ENCODE measurements around the gene HLCS.
A peak's percentile ranks its signal among the peaks of the same experiment; 100 is the strongest.
"Not testable (repeated sequence)": the region's sequence is repeated elsewhere in the genome, so short reads cannot be mapped to it uniquely, and the experiment has no call there.

The HLCS gene

DNA sequence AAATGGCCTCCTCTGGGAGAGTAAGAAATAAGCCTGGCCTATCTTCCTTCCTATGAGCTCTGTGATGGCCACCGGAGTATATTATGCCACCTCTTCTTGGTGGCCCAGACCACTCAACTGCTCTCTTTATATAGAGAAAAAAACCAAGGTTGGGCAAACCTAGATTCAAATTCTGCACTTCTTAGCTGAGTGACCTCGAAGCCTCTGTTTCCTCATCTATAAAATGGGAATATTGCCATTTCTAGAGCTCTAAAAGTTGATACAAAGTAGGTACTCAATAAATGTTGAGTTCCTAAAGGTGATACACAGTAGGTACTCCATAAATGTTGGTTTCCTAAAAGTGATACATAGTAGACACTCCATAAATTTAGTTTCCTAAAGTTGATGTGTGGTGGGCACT, 120.7 kb downstream of the HLCS start:
- no peak for DNase-seq

DNA sequence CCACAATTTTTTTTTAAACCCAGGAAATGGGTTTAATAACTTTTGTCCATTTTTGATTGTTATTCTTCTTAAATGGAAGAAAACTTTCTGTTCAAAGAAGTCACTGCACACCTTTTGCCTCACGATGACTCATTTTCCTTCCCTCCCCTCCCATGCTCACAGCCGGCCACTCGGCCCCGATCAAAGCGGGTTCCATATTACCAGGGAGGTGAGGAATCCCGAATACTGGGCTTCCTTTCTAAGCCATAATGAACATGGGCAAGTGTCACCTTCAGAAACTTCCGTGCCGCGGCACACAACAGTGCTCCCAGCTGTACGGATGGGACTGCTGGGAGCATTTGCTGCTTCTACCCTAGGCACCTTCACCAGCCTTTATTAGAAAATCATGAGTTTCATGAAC, 121.4 kb downstream of the HLCS start:
- DNase-seq: no peak

DNA sequence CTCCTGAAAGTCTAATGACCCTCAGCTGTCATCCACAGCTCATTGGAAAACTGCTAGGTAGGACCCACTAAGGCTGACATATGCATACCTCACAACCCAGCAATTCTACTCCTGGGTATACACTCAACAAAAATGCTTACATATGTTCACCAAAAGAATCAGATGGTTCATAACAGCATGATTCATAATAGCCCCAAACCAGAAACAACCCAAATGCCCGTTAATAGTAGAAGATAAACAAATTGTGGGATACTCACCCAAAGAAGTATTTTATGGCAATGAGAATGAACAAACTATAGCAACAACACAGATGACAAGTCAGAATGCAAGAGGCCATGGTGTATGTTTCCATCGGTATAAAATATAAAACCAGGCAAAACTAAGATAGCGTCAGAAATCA, 124.6 kb downstream of the HLCS start:
- no peak for DNase-seq

DNA sequence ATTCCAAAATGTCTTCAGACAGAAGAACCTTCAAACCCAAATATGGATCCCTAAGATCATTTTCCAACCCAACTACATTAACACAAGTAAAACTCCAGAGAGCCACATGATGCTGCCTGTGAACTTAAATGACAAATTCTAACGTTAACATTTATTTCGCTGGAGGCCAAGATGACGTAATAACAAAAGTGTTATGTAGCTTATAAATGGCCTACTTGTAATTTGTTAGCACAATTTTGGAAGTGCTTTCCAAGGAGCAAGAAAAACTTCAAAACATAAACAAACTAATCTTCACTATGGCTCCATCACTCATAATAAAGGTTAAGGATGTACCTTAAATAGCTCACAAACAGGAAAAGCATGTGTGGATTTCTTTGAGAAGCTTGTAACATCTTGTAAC, 126.7 kb downstream of the HLCS start:
- DNase-seq: no peak

DNA sequence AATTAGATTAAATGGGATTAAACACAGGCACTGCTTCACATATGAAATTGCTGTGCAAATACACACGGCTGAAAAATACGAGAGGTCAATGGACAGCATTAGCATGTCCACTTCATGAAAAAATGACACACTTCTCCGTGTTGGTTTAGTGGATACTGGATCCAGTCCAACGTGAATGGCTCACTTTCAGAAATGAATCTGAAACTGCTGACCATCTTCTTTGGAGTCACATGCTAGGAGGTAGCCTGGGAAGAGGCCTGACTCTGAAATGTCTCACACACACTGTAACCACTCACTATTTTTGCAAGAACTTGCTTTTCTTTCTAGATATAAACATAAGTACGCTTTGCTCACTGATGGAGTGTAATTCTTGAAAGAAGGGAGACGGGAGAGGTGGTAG, 127.3 kb downstream of the HLCS start:
- DNase-seq: no peak

DNA sequence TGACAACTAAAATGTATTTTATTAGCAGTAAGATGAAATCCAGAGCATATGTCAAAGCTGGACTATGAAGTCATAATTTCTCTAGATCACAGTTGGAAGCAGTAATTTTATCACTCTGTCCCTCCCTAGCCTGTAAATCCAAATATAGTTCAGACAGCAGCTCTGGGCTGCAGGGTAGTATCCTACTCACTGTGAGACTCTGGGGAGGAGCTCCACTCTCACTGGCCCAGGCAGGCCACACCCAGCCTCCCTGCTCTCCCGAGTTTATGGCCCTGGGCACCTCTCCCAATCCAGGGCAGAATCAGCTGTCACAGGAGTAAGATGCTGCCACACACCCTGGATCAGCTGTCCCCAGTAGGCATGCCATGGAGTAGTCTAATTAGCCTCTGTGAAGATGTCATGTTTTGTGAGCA, 131.1 kb downstream of the HLCS start:
- DNase-seq: peak; percentile 34

DNA sequence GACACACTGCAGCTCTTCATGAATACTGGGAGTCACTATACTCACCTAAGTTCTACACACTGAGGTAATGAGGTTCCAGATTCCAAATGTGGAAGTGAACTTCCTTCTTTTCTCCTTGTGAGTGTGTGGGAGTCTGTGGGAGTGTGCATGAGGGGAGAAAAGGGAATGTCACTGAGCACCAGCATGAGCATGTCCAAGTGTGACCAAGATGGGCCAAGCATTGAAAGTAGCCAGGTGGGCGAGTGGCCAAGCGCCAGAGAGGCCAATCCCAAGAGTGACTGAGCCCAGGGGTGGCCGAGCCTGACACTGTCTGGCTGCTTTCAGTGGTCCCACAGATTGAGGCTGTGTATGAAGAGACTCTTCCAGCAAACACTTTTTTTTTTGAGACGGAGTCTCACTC, 132.3 kb downstream of the HLCS start:
- no peak for DNase-seq

DNA sequence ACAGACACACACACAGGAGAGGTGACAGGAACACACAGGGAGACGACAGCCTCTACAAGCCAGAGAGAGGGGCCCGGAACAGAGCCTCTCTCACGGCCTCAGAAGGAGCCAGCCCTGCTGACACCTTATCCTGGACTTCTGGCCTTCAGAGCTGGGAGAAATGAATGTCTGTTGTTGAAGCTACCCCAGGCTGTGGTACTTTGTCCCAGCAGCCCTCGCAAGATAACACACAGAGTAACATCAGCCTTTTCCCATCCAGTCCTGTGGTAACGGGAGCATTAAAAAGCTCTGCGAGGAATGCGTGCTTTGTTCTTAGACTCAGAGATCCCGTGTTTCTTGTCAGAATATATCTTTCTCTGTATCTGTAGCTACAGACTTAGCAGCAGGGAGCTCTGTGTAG, 136.4 kb downstream of the HLCS start:
- DNase-seq: no peak

DNA sequence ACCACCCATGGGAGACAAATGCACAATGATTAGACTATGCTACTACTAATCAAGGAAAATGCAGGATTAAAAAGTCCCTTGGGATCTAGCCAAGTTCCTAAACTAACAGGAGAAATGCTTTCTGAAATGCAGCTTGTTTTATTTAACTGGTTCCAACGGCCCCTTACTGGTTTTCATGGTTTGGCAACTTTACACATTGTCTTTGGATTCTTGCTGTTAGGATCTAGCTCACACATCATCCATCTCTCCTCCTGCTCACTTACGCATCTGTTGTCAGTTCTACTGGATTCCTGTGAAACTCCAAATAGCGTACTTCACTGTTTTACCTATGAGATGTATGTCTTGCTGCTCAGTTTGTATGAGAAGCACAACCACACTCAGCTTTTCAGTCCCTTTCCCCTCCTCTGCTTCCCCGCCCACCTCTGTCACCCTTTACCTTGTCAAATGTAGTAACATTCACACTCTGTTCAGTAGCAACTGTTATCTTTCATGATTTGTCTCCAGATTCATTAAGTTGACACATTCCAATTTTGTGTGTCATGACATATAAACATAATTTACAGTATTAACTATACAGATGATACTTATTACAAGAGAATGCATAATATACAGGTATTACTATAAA, 137.5 kb downstream of the HLCS start:
- no peak for DNase-seq

DNA sequence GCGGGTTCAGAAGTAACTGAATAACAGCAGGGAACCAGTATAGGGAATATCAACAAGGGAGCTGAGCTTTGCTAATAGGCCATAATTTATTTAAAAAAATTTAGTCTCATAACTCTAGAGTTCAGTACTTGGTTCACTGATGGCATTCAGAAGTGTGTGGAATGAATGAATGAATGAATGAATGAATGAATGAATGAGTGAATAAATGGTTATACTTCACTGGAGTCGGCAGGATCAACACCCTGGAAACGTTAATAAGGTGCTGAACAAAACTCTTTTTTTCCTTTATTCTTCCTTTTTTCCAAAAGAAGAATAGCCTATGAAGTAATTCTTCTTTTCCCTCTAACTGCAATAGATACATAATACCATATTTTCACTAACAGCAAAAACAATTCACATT, 138.3 kb downstream of the HLCS start:
- DNase-seq: no peak

DNA sequence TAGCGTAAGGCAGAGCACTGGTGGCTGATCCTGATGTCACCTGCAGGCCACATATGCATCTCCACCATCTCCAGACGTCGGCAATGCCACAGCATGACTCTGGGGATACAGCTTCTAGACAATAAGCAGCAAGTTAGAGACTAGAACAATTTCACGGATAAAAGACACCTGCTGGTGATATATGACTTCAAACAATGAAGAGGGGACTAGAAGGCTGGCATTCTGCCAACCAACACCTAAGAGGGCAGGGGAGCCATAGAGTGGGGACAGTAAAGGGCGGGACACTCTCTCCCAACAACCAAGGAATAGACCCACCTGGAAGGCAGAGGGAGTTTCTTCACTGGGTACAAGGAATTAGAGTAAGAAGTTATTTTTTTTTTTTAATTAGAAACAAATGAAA, 140.8 kb downstream of the HLCS start:
- no peak for DNase-seq

DNA sequence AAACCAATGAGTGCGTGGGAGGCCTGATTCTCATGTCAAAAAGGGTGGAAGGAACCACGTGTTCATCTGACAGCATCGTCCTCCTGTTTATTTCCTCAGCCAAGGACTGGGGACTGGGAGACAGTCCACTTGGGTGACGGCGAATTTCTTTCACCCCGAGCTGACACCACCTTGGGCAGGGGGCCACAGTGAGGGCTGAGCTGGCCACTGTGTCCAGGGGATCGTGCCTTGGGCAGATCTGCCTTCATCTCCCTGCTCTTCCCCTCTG, 145.5 kb downstream of the HLCS start:
- no peak for DNase-seq

DNA sequence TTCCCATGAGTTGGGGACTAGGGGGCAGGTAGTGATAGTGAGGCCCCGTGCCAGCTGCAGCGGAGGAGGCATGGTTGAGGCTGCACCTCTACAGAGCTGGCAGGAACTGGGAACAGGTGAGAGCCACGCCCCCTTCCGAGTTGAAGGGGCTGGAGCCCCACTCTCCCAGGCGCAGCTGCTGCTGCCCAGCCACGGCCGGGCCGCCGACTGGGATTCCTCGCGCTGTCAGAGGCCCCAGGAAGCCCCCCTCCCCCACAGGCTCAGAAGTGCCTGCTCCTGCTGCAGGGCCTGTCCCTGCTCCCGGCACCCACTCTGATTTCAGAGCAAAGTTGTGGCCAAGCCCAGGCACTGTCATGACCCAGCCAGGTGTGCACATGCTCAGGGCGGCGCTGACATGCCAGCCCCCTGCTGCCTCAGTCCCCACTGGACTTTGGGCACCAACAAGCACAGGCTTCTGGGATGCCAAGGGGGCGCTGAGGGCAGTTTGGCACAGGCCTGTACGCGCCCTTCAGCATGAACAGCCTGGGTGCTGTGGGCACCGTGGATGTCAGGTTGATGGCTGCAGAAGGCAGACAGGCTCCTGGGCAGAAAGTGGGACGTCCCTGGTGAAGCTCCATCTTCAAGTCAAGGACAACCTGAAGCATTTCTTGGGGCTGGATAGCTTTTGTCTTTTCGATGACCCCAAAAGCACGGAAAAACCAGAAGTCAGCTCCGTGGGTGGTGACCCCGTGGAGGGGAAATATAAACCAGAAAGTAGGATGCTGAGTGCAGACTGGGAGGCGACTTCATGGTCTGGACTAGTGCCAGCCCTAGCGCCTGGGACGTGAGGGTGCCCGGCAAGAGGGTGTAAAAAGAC, 146.1 kb downstream of the HLCS start:
- DNase-seq: no peak

DNA sequence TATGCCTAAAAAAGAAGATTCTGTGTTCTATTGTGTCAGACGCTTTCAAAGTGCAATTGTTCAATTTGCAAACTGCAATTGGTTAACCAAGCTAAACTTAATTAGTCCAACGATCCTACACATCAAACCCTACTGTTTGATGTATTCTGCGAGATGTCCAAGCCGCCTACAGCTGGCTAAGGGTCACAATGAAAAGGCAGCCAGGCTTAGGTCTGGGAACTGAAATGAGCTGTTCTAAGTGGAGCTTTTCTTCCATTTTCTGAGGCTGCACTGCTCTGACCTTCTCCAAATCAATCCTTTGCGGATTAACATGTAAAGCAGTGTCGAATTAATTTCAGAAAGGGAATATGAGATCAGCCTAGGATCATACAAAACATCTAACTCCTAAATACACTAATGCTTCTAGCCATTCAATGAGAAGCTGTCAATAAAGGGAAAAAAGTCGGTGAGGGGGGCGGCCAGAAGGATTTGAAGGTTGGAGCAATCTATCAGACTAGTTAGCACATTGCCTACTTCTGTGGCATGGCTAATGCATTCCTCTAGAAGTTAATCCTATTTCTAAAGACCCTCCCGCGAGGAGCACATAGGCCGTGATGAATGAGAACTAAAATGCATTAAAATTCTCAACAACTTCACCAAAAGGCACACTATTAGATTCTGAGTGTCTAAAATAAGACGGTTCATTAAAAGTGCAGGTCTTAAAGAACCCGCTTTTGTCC, 148.6 kb downstream of the HLCS start:
- DNase-seq: no peak

DNA sequence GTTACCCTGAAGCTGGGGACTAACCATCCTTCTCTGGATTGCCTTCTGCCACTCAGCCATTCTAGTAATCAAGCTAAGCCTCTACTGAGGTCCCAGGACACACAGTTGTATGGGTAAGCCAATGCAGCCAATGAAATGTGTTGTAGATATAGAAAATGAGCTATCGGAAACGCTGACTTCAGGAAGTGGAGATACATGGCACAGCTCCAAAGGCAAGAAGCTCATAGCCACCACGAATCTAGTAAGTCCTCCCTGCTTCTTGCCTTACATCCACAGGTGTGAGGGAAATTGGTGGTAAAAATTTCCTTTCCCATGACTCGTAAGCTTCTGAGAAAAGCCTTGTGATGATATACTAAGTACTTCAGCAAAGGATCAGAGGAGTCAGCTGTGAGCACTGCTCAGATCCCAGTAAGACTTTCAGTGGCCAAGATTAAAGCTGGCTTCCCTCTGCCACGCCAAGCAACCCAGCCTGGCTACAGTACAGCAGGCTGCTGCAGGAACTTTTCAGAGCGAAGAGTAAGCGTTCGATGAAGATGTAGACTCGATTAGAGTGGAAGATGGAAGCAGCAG, 149.8 kb downstream of the HLCS start:
- no peak for DNase-seq

DNA sequence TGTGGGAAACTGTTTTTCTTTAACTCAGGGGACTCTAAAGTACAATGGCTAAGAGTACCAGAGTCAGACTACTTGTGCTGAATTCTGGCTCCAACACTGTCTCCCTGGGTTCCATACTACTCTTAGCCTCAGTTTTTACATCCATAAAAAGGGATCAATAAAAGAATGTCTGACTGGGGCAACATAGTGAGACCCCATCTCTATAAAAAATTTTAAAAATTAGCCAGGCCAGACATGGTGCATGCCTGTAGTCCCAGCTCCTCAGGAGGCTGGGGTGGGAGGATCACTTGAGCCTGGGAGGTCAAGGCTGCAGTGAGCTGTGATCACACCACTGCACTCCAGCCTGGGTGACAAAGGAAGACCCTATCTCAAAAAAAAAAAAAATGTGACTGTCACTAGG, 150.4 kb downstream of the HLCS start:
- not testable (repeated sequence) for DNase-seq

DNA sequence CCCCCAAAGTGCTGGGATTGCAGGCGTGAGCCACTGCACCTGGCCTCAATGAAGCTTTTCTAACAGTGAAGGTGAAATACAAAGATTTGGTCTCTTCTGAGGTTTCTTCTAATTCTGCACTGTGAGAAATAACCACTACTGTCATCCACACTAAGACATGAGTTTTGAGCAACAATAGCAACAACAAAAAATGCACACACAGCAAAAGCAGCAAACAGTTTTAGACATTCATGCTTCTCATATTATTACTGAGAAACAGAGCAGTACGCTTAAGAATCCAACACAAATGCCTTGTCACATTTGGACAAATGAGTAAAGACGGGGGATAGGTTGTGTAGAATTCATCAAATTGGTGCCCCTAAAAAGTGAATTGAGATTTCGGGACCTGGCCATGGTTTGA, 151.2 kb downstream of the HLCS start:
- no peak for DNase-seq

DNA sequence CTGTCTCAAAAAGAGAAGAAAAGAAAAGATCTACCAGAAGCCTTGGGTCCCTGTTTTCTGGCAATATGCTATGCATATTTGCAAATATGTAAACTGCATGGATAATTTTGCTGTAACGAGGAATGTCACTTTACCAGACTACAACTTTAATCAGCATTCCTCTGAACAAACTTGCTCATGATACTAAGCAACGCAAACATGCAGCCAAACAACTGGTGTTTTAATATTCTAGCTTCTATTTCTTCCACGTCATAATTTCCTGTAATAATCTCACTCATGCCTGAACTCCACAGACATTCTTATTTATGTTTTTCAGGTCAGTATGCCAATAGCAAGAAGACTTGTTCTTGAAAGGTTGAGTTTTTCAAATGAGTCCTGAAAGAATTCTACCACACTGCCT, 153.4 kb downstream of the HLCS start:
- no peak for DNase-seq

DNA sequence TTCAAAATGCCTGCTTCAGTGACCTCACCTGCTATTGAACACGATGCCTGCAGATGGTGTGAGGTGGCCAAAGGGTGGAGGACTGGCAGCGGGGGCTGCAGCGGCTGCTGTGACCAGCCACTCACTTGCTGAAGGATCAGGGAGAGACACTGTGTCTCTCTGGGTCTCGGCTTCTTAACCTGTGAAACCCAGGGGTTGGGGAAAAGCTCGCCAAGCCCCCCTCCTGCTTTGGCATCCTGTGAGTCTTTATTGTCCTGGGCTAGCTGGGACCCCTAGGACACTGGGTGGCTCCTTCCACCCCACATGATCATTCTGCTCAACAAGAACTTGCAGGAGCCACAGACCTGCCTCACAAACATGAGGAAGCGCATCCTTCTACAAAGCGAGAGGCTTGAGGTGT, 154.7 kb downstream of the HLCS start:
- no peak for DNase-seq

DNA sequence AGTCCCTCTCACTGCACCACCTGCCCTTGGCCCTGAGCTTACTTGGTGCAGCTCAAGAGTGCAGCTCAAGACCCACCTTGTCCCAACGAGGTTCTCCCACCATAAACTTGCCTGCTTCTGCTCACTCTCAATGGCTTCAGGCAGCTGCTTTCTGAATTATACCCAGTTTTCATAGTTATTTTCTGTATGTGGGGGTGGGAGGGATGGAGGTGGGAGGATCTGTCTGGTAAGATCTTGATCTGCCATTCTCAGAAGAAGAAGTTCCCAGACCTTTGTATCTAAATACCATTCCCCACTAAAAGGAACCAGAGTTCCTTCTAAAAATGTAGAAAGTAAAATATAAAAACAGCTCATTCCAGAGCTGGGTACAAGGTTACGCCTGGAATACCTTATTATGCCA, 156.0 kb downstream of the HLCS start:
- DNase-seq: no peak

DNA sequence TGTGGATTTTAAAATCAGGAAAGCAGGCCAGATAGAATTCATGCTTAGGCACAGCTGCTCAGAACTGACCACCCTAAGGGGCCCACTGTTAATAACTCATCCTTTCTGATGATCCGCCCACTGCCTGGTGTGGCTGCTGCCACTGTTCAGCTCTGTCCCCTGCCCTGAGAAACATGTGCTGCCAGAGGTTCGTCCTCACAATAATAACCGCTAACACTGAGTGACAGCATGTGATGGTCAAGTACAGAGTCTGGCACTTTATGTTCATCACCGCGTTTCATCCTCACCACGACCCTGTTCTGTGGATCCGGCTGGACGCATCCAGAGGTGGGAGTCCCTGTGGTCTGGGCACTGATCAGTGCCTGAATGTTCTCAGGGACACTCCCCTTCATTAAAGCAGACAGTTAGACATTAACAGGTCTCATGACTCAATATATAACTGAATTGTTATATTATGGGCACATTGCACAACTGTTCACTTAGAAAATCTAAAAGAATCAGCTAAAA, 159.0 kb downstream of the HLCS start:
- DNase-seq: no peak

DNA sequence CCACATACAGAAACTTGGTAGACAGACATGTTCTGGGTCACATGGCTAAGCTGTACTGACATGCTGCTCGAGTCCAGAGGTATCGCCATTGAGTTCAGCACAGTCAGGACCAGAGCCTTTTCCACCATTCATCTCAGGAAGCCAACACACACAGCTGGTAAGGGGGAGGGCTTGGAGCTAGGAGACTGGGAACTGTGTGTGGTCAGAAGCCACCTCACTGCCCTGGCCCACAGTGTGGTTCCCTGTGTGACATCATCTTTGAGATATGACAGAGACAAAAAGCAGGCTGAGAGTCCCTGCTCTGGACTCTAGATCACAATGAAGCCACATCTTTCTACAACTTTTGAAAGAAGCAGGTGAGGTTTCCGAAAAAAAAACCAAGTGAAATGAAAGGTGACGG, 160.4 kb downstream of the HLCS start:
- DNase-seq: no peak

DNA sequence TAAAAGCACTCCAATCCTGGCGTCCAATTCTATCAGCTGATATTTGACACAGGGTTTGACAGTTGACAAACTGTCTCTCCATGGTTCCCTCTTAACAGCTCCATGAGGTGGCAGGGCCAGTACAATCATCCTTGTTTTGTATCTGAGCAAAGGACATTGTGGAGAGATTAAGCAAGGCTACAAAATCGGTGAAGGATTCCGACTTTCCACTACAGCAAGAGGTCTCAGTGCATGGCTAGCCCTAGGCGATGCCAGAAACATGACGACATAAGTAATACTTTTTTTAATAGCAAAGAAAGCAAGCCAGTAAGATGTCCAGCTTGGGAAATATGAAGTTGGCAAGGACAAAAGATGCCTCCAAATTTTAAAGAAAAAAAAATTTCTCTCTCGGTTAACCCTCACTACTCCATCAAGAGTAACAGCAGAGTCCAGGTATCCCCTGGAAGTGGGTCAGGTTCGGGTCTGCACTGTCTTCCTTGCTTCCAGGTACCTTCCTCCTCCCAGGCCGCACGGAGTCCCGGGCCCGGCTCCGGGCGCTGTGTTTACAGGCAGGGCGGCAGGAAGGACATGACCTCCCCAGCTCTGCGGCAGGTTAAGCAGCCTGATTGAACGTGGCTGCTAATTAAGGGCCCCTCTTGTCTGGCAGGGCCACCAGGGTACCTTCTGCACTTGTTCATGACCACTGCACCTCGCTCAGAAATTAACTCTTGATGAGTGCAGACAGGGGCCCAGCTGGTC, 161.4 kb downstream of the HLCS start:
- DNase-seq: no peak
